Astrocyte of the cerebellum (primary cell): ENCODE data around the gene USP3.

ENCODE experiments used
- DNase-seq: peaks from one replicate; pipeline ENCODE4 v3.0.0-alpha.2; 2011; ENCODE audit warnings: low read depth
- H3K4me3 ChIP-seq: 2 replicates; pipeline ENCODE4 v1.5.1; 2011; ENCODE audit warnings: mild to moderate bottlenecking, low read depth, low read length, moderate library complexity
- in situ Hi-C: cut with HindIII; loops from 2 replicates; pipeline ENCODE4 v1.10.0; 2017; ENCODE audit warnings: low sequenced_read_pairs
- TF ChIP-seq, protein P1 (sequence below): IDR thresholded peaks from 2 replicates; pipeline ENCODE4 v1.5.1; 2012; ENCODE audit warnings: low read length, low read depth, moderate library complexity, mild to moderate bottlenecking; ENCODE audit errors: missing control alignments

The USP3 gene

DNA sequence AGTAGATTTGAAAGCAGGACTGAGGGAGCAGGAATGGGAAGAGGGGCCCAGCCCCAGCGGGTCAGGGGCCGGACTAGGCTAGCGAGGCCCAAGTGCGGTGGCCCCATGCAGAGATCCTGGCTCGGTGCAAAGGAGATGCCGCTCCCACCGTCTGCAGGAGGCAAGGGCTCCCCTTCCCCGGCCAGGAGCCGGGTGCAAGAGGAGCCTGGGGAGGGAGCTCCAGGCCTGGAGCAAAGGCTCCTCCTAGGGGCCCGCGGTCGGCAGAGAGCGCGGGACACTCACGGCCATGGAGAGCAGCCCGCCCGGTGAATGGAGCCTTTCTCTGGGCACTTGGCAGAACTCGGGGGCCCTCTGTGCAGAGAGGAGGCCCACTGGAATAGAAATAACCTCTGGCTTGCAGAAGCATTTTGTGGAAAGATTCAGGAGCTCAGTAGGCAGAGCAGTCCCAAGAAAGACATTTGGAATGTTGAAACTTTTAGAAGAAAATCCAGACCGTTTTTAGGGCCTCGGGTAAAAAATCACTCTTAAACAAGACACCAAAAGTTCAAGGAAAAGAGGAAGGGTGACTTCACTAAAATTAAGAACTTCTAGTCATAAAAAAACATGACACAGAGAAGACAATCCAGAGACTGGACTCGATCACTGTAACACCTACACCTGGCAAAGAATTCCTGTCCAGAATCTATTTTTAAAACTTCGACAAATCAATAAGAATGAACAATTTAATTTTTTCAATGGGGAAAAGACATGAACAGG, 43.0 kb upstream of the USP3 start:
- H3K4me3 ChIP-seq, result no peak overlapping the region
- in situ Hi-C loops, result no loop called here
- no peak for DNase-seq
- TF ChIP-seq, protein P1, sequence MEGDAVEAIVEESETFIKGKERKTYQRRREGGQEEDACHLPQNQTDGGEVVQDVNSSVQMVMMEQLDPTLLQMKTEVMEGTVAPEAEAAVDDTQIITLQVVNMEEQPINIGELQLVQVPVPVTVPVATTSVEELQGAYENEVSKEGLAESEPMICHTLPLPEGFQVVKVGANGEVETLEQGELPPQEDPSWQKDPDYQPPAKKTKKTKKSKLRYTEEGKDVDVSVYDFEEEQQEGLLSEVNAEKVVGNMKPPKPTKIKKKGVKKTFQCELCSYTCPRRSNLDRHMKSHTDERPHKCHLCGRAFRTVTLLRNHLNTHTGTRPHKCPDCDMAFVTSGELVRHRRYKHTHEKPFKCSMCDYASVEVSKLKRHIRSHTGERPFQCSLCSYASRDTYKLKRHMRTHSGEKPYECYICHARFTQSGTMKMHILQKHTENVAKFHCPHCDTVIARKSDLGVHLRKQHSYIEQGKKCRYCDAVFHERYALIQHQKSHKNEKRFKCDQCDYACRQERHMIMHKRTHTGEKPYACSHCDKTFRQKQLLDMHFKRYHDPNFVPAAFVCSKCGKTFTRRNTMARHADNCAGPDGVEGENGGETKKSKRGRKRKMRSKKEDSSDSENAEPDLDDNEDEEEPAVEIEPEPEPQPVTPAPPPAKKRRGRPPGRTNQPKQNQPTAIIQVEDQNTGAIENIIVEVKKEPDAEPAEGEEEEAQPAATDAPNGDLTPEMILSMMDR, result peak; percentile 40

DNA sequence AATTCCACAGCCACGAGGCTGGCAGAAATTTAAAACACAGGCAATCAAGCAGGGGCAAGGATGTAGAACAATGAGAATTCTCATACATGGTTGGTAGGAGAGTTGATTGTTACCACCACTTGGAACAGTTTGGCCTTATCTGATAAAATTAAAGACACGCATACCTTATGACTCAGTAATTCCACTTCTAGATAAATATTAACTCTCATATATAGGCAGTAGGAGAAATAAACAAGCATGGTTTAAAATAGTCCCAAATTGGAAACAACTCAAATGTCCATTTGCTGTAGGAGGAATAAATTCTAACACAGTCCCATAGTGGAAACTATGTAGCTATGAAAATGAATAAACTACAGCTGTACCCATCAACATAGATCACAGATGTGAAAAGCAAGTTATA, 42.3 kb upstream of the USP3 start:
- in situ Hi-C loops, result no loop called here
- H3K4me3 ChIP-seq, result no peak overlapping the region
- DNase-seq, result no peak
- TF ChIP-seq, protein P1, result no peak

DNA sequence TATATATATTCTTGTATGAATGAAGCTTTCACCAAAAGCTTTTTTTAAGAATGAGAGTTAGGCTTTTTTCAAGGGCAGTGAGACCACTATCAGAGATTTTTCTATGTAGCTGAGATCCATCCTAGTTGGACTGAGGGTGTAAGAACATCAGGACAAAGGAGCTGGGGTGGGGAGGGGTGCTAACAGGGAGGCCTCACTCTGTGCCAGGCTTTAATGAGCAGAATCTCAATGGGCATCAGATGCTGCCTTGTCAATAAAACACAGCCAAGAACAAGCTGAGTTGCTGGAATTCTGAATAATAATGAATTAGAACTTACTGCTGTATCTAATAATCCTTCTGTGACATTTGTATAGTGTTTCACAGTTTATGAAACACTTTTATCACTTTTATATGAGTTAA, 41.4 kb upstream of the USP3 start:
- TF ChIP-seq, protein P1, result no peak
- no peak for DNase-seq
- H3K4me3 ChIP-seq, result no peak overlapping the region
- in situ Hi-C loops, result no loop called here

DNA sequence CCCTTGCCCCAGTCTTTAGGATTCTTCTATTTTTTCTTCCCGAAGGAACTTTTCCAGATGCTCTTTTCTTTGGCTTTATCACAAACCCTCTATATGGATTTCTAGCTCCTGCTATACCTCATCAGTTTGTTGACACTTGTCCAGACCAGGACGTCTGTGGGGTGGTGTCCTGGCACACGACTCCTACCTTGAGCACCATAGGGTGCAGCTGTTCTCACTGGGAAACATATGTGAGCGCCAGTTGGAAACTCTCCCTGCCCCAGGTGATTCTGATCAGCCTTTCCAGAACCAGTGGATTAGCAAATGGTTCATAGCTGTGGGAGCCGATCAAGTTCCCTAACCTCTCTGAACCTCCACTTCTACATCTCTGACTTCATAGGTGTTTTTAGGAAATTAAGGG, 40.6 kb upstream of the USP3 start:
- DNase-seq, result no peak
- TF ChIP-seq, protein P1, result no peak
- in situ Hi-C loops, result no loop called here
- no peak overlapping the region for H3K4me3 ChIP-seq

DNA sequence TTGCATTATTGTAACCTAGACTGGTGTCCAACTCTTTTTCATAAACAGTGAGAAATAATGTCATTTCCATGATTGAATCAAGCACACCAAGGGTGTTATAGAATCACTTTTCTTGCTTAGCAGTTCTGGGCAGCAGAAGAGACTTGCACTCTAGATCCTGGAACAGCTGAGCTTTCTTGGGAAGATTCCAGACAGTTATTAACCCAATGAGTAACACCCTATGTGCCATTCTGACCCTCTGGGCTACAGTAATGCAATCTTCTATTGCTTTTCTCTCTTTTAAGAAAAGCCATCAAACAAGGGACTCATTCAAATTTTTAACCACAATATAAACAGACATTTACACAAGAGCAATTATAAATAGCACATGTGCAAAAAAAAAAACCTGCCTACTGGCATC, 39.3 kb upstream of the USP3 start:
- in situ Hi-C loops, result no loop called here
- TF ChIP-seq, protein P1, result no peak

DNA sequence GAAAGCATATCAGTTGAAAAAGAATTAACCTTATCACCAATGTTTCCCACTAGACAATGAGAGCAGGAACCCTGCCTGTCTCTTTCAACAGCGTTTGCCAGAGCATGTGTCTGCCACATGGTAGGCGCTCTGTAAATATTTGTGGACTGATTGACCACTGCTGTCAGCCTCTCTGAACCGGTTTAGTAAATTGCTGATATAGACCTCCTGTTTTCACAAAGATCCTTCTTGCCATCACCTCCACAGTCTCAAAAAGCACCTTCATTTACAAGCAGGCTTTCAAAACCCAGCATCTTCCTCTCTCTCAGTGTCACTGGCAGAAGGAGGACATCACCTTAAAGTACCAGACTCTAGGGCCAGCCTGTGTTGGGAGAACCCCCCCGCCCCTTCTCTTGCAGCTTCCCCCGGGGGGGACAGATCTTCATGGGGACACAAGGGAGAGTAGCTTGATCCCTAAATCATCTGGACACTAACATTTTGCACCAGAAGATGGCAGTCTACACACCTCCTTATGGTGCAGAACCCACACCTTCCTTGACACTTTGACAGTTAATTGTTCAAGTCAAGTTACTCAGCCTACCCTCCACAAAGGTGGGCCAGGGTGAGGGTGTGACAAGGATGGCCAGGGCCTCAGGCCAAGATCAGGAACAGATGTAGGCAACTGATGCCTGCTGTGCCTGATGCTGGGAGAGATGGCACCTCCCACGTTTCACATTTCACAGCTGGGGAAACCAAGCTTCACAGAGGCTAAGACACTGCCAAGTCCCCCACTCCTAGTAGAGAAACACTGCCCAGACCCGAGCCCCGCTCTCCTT, 37.8 kb upstream of the USP3 start:
- in situ Hi-C loops, result no loop called here
- DNase-seq, result no peak
- no peak overlapping the region for H3K4me3 ChIP-seq
- TF ChIP-seq, protein P1, result peak; percentile 62

More for the DNA sequence above, 39.3 kb upstream of the USP3 start:
- DNase-seq, result peak; percentile 51
- H3K4me3 ChIP-seq, result no peak overlapping the region
